PC-3 (cell line): ENCODE measurements around the gene PTPN23.

Source experiments
- CTCF ChIP-seq: fragments of 300-600 bp; sonication (generic); conservative IDR thresholded peaks from 2 replicates; pipeline ENCODE4 v1.5.1; 2017; ENCODE audit warnings: antibody characterized with exemption, low read depth, mild to moderate bottlenecking, low read length
- EZH2phosphoT487 ChIP-seq: fragments of 300-600 bp; sonication (generic); IDR thresholded peaks from 2 replicates; pipeline ENCODE4 v1.6.1; 2018; ENCODE audit warnings: mild to moderate bottlenecking, antibody characterized with exemption, low read length, borderline replicate concordance

- no peak for TF ChIP-seq CTCF
- TF ChIP-seq EZH2phosphoT487: no peak
These were observed 25.3 kb downstream of the PTPN23 start for GRCh38 chr3:47405820-47406761.
